ENCODE results near the gene OSBP2. TPM values are rescaled to one million over a fixed set of nuclear protein-coding genes. Genes with fewer than 3 reads are reported as not detected.
A peak's percentile ranks its signal among the peaks of the same experiment; 100 is the strongest.

OSBP2 gene
- total and polyA plus RNA-seq, 10 donors: 0.38 to 41.4 (median 6.5) TPM

- intact Hi-C loops (cut with DNase I; ENCODE audit: low total_unique reads): no loop called here
- H3K27ac ChIP-seq: no peak overlapping the region
- H3K4me1 ChIP-seq: no peaks in the 10 kb centered on the region
- no peaks in the 10 kb centered on the region for H3K36me3 ChIP-seq
- WGBS, 5 donors: 91 to 95% (median 93%) methylated on average over 18 of the region's 18 CpGs
- peaks cover 0 to 5% (median 0%) of the 10 kb centered on the region in 7 donors for H3K27me3 ChIP-seq (replicated peaks in 1 of 7)
- no peak overlapping the region for H3K4me3 ChIP-seq
- no peaks in the 10 kb centered on the region for H3K9me3 ChIP-seq
- peak; percentile 46 for DNase-seq
- TF ChIP-seq POLR2AphosphoS5 (IDR thresholded peaks at IDR 0.05): no peak
- TF ChIP-seq POLR2A (IDR thresholded peaks at IDR 0.05): no peak
- TF ChIP-seq CTCF (IDR thresholded peaks at IDR 0.05 in 8 of 11, conservative IDR thresholded peaks at IDR 0.05 in 3 of 11): no peak
Measured at GRCh38 chr22:30858976-30859713, 164.5 kb downstream of the OSBP2 start.

GRCh38 chr22:30859714-30860095 is 165.0 kb downstream of the OSBP2 start:
- Histone ChIP-seq H3K27me3 (replicated peaks in 1 of 7) (peaks cover 0 to 5% (median 0%) of the 10 kb centered on the region in 7 donors), H3K27ac (no peak overlapping the region), H3K36me3 (no peaks in the 10 kb centered on the region), H3K4me1 (no peaks in the 10 kb centered on the region), H3K9me3 (no peaks in the 10 kb centered on the region), H3K4me3 (no peak overlapping the region)
- 85 to 96% (median 93%) methylated on average over 7 of the region's 7 CpGs for WGBS, 5 donors
- intact Hi-C loops (cut with DNase I; ENCODE audit: low total_unique reads): no loop called here
- peak; percentile 37 for DNase-seq
- TF ChIP-seq POLR2AphosphoS5 (IDR thresholded peaks at IDR 0.05): no peak
- no peak for TF ChIP-seq CTCF (IDR thresholded peaks at IDR 0.05 in 8 of 11, conservative IDR thresholded peaks at IDR 0.05 in 3 of 11)
- no peak for TF ChIP-seq POLR2A (IDR thresholded peaks at IDR 0.05)

- Histone ChIP-seq H3K9me3 (no peaks in the 10 kb centered on the region), H3K4me3 (no peak overlapping the region), H3K36me3 (no peaks in the 10 kb centered on the region), H3K27me3 (replicated peaks in 1 of 7) (peaks cover 0 to 5% (median 0%) of the 10 kb centered on the region in 7 donors), H3K27ac (no peak overlapping the region), H3K4me1 (no peaks in the 10 kb centered on the region)
- peak; percentile 56 for DNase-seq
- WGBS, 5 donors: 72 to 80% (median 78%) methylated on average over 9 to 12 of the region's 12 CpGs
- intact Hi-C loops (cut with DNase I; ENCODE audit: low total_unique reads): no loop called here
- no peak for TF ChIP-seq CTCF (IDR thresholded peaks at IDR 0.05 in 8 of 11, conservative IDR thresholded peaks at IDR 0.05 in 3 of 11)
Measured at GRCh38 chr22:30860176-30861105, 165.8 kb downstream of the OSBP2 start.

GRCh38 chr22:30861131-30861530 is 166.5 kb downstream of the OSBP2 start:
- peak; percentile 43 for DNase-seq
- intact Hi-C loops (cut with DNase I; ENCODE audit: low total_unique reads): no loop called here
- TF ChIP-seq POLR2A (IDR thresholded peaks at IDR 0.05) (no peak), CTCF (IDR thresholded peaks at IDR 0.05 in 8 of 11, conservative IDR thresholded peaks at IDR 0.05 in 3 of 11) (no peak), POLR2AphosphoS5 (IDR thresholded peaks at IDR 0.05) (no peak)
- Histone ChIP-seq H3K4me1 (no peaks in the 10 kb centered on the region), H3K36me3 (no peaks in the 10 kb centered on the region), H3K9me3 (no peaks in the 10 kb centered on the region), H3K27ac (no peak overlapping the region), H3K4me3 (no peak overlapping the region), H3K27me3 (replicated peaks in 1 of 7) (peaks cover 0 to 5% (median 0%) of the 10 kb centered on the region in 7 donors)
- 68 to 85% (median 74%) methylated on average over 9 of the region's 9 CpGs for WGBS, 5 donors
